Stimulated activated naive CD4-positive, alpha-beta T cell (primary cell): Measurements from ENCODE around the gene ICAM2.

Experiments
- DNase-seq, 6 experiments: peaks; one replicate each; lab custom pipeline; 2025; lab: John Stamatoyannopoulos, UW

Gene ICAM2

GRCh38 chr17:64042700-64043485 lies 22.5 kb upstream of the ICAM2 start:
- no peak for DNase-seq

GRCh38 chr17:64041912-64042311 lies 21.5 kb upstream of the ICAM2 start:
- no peak for DNase-seq

- no peak for DNase-seq
Measured at GRCh38 chr17:64040206-64040605, 19.8 kb upstream of the ICAM2 start.

GRCh38 chr17:64039106-64039400 lies 18.6 kb upstream of the ICAM2 start:
- DNase-seq, result no peak

- no peak for DNase-seq
Measured at GRCh38 chr17:64038331-64039105, 18.1 kb upstream of the ICAM2 start.

- no peak for DNase-seq
Measured at GRCh38 chr17:64037802-64038201, 17.4 kb upstream of the ICAM2 start.

- DNase-seq, result no peak
Measured at GRCh38 chr17:64037180-64037579, 16.7 kb upstream of the ICAM2 start.

- no peak for DNase-seq
Measured at GRCh38 chr17:64036198-64036922, 15.9 kb upstream of the ICAM2 start.

- no peak for DNase-seq
Measured at GRCh38 chr17:64032081-64032480, 11.6 kb upstream of the ICAM2 start.

- DNase-seq, result peak; percentile 30 to 73 (median 49)
Measured at GRCh38 chr17:64028874-64029464, 8.5 kb upstream of the ICAM2 start.

GRCh38 chr17:64025732-64026294 lies 5.4 kb upstream of the ICAM2 start:
- peak; percentile 82 to 94 (median 94) for DNase-seq

- peak in 3 of 6 experiments; percentile 42 to 77 (median 50) for DNase-seq
Measured at GRCh38 chr17:64024781-64025731, 4.6 kb upstream of the ICAM2 start.

- DNase-seq, result no peak
Measured at GRCh38 chr17:64024215-64024654, 3.8 kb upstream of the ICAM2 start.

- no peak for DNase-seq
Measured at GRCh38 chr17:64022611-64023063, 2.2 kb upstream of the ICAM2 start.

GRCh38 chr17:64019551-64019961 lies 877 bp downstream of the ICAM2 start:
- DNase-seq, result peak in 3 of 6 experiments; percentile 31 to 66 (median 35)

- DNase-seq, result no peak
Measured at GRCh38 chr17:64017381-64017980, 3.0 kb downstream of the ICAM2 start.

- no peak for DNase-seq
Measured at GRCh38 chr17:64016974-64017373, 3.5 kb downstream of the ICAM2 start.

- peak in 1 of 6 experiments; percentile 37 for DNase-seq
Measured at GRCh38 chr17:64016231-64016784, 4.1 kb downstream of the ICAM2 start.

GRCh38 chr17:64015447-64015846 lies 5.0 kb downstream of the ICAM2 start:
- no peak for DNase-seq
